OCI-LY7 (cell line): ENCODE results near the gene KNDC1. TPM values are rescaled to one million over a fixed set of nuclear protein-coding genes. Genes with fewer than 3 reads are reported as not detected.

Source experiments
- BruUV-seq: library from RNA; stranded (reverse); fragments of 400-500 nt; replicated peaks from 2 replicates; lab custom pipeline; 2021; lab: Mats Ljungman, UMichigan
- CTCF ChIA-PET: fragments of 300-600 bp; sonication (Branson Sonifier 250); formaldehyde crosslinking; loops from one replicate; lab custom pipeline; 2022; ENCODE audit warnings: antibody characterized with exemption; ENCODE audit not compliant: unreplicated experiment; lab: Charles Lee
- POLR2A ChIA-PET: fragments of 300-600 bp; sonication (Branson Sonifier 250); formaldehyde crosslinking; loops from one replicate; lab custom pipeline; 2022; ENCODE audit warnings: antibody characterized with exemption; lab: Charles Lee
- DNase-seq: peaks from one replicate; pipeline ENCODE4 v3.0.0-alpha.2; 2015; ENCODE audit warnings: low spot score
- H2AFZ ChIP-seq: fragments of 200-600 bp; sonication (generic), shearing (Covaris generic); 2 replicates; pipeline ENCODE4 v1.6.1; 2014; ENCODE audit warnings: mild to moderate bottlenecking, antibody characterized with exemption, low read length, moderate library complexity
- H3K27ac ChIP-seq: fragments of 200-600 bp; sonication (generic); 2 replicates; pipeline ENCODE4 v1.5.1; 2014; ENCODE audit warnings: mixed run types, low read depth, mild to moderate bottlenecking, moderate library complexity, low read length, inconsistent platforms; ENCODE audit not compliant: poor library complexity, severe bottlenecking
- H3K36me3 ChIP-seq: fragments of 200-600 bp; sonication (generic); 2 replicates; pipeline ENCODE4 v1.6.1; 2014; ENCODE audit warnings: mild to moderate bottlenecking, antibody characterized with exemption, low read length, moderate library complexity, mixed read lengths; ENCODE audit not compliant: insufficient read depth
- H3K4me1 ChIP-seq: fragments of 200-600 bp; sonication (generic); 2 replicates; pipeline ENCODE4 v1.5.1; 2014; ENCODE audit warnings: mild to moderate bottlenecking, low read length; ENCODE audit not compliant: insufficient read depth, poor library complexity, severe bottlenecking
- H3K4me2 ChIP-seq: fragments of 200-600 bp; sonication (generic); 2 replicates; pipeline ENCODE4 v1.6.1; 2014; ENCODE audit warnings: mild to moderate bottlenecking, low read length
- H3K4me3 ChIP-seq: fragments of 200-600 bp; sonication (generic); 2 replicates; pipeline ENCODE4 v1.5.1; 2014; ENCODE audit warnings: mild to moderate bottlenecking, low read depth, low read length; ENCODE audit not compliant: poor library complexity, severe bottlenecking
- H3K79me2 ChIP-seq: fragments of 200-600 bp; sonication (generic); 2 replicates; pipeline ENCODE4 v1.6.1; 2016; ENCODE audit warnings: low read depth, mild to moderate bottlenecking, low read length, moderate library complexity, mixed read lengths; ENCODE audit not compliant: insufficient read depth
- H3K9me2 ChIP-seq: fragments of 200-600 bp; sonication (generic); 2 replicates; pipeline ENCODE4 v1.6.1; 2016; ENCODE audit warnings: mild to moderate bottlenecking, low read length, mixed read lengths; ENCODE audit not compliant: insufficient read depth
- H3K9me3 ChIP-seq: fragments of 200-600 bp; sonication (generic); 2 replicates; pipeline ENCODE4 v1.6.1; 2014; ENCODE audit warnings: mild to moderate bottlenecking, mixed run types, low read length, mixed read lengths
- H4K20me1 ChIP-seq: fragments of 200-600 bp; sonication (generic); 2 replicates; pipeline ENCODE4 v1.6.1; 2014; ENCODE audit warnings: mild to moderate bottlenecking, antibody characterized with exemption, low read length, moderate library complexity, mixed read lengths; ENCODE audit not compliant: insufficient read depth
- CTCF ChIP-seq: fragments of 200-600 bp; sonication (generic); conservative IDR thresholded peaks from 2 replicates; pipeline ENCODE4 v1.5.1; 2014; ENCODE audit warnings: mild to moderate bottlenecking, antibody characterized with exemption, low read length, moderate library complexity, mixed read lengths
- EZH2phosphoT487 ChIP-seq: fragments of 200-600 bp; sonication (generic); IDR thresholded peaks from 2 replicates; pipeline ENCODE4 v1.6.1; 2018; ENCODE audit warnings: low read depth, borderline replicate concordance, mild to moderate bottlenecking, mixed run types, antibody characterized with exemption, low read length, moderate library complexity, mixed read lengths
- intact Hi-C: fragments of 100-400 bp; cut with micrococcal nuclease; formaldehyde crosslinking; loops from one replicate; pipeline ENCODE4 v1.10.0; 2022; ENCODE audit not compliant: unreplicated experiment
- total RNA-seq, 2 experiments: library from RNA; depleted of rRNA in 1 of 2; stranded (reverse); fragments of >200 nt in 1 of 2; shearing (Covaris generic) in 1 of 2; gene quantifications; 2 replicates each; pipeline ENCODE4 v1.2.3, GENCODE V29; 2014 to 2022

KNDC1 gene
- total RNA-seq, 2 experiments from 2014 or later: not detected

DNA sequence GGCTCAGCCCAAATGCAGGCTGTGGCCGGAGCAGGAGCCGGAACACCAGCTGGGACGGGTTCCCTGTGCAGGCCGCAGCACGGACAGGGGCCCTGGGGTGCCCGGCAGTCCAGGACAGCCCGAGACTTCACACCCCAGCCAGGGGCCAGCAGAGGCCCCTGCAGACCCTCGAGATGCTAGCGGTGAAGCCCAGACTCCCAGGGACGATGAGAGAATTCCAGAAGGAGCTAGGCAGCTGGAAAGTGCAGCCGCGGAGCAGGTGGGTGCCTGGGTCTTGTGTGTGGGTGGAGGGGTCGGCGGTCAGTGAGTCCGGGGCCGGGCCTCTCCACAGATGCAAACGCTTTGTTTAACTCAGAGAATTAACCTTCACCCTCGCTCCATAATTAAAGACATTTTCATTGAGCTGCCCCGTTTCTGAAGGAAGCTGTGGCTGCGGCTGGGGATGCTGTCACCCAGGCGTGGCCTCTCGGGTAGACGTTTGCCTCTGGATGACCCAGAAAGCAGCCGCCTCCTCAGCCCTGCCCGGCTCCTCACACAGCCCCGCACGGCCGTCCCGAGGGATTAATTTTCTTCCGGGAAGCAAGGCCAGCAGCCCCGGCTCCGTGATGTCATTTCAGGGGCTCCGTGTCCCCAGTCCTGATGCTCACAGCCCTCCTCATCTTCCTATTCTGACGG is 26.5 kb downstream of the KNDC1 start:
- Histone ChIP-seq H3K9me3 (no peaks in the 10 kb centered on the region), H3K27ac (no peak overlapping the region), H3K4me1 (no peaks in the 10 kb centered on the region), H2AFZ (no peak overlapping the region), H3K4me2 (no peak overlapping the region), H3K4me3 (no peak overlapping the region), H3K79me2 (no peaks in the 10 kb centered on the region), H3K9me2 (no peaks in the 10 kb centered on the region), H4K20me1 (no peaks in the 10 kb centered on the region), H3K36me3 (no peaks in the 10 kb centered on the region)
- no TSS peak for BruUV-seq
- DNase-seq: no peak
- ChIA-PET CTCF (no interaction called here), POLR2A (no interaction called here)
- intact Hi-C loops: no loop called here
- TF ChIP-seq CTCF: no peak
- TF ChIP-seq EZH2phosphoT487: no peak

DNA sequence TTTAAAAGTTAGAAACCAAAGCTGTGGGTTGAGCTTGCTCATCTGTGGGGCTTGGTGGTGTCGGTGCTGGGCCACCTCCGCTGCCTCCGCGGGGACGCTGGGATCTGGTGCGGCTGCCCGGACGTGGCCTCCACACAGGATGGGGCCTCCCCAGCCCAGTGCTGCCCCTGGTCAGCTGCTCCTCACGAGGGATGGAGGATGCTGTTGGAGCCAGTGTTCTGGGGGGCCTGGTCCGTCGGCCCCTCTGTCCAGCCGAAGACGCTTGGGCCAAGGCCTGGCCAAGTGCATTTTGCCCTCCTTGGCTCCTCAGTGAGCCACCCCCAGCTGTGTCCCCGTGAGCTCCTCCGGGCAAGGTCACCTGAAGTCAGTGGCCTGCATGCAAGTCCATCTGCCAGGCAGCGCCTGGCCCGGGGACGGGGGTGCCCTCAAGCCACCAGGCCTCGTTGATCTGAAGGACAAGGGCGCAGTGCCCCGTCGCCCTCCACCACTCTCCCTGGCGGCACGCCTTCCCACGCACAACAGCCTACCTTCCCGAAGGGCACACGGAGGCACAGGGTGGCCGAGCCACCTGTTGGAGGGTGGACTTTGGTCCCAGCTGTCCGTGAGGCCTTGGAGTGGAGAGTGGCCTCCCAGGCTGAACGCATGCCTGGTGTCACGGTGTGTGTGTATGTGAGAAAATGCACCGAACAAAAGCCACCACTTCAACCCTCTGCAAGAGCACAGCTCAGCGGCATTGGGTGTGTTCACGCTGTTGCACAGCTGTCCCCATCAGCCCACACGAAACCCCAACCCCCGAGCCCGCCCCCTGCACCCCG is 27.3 kb downstream of the KNDC1 start:
- H3K36me3 ChIP-seq: no peaks in the 10 kb centered on the region
- no peak overlapping the region for H3K4me2 ChIP-seq
- H2AFZ ChIP-seq: no peak overlapping the region
- H3K27ac ChIP-seq: no peak overlapping the region
- BruUV-seq: no TSS peak
- H3K79me2 ChIP-seq: no peaks in the 10 kb centered on the region
- intact Hi-C loops: no loop called here
- H3K4me3 ChIP-seq: no peak overlapping the region
- no peaks in the 10 kb centered on the region for H3K4me1 ChIP-seq
- ChIA-PET POLR2A (no interaction called here), CTCF (no interaction called here)
- no peaks in the 10 kb centered on the region for H4K20me1 ChIP-seq
- H3K9me2 ChIP-seq: no peaks in the 10 kb centered on the region
- H3K9me3 ChIP-seq: no peaks in the 10 kb centered on the region
- no peak for TF ChIP-seq CTCF
- TF ChIP-seq EZH2phosphoT487: no peak
- DNase-seq: no peak
